Measurements from ENCODE around the gene PRSS56. TPM values are rescaled to one million over a fixed set of nuclear protein-coding genes. Genes with fewer than 3 reads are reported as not detected.

The PRSS56 gene
- total RNA-seq, 3 donors from 2014 or later, result not detected

GRCh38 chr2:232481322-232482140 lies 38.7 kb upstream of the PRSS56 start:
- DNase-seq (ENCODE audit: low spot score in 2 of 2), result peak in 1 of 2 donors; percentile 41
- Histone ChIP-seq H3K36me3 (no peaks in the 10 kb centered on the region), H3K4me1 (no peaks in the 10 kb centered on the region), H3K27me3 (peaks cover 0 to 51% of the 10 kb centered on the region in 2 donors), H3K9me3 (no peaks in the 10 kb centered on the region), H3K4me3 (no peak overlapping the region), H3K27ac (no peak overlapping the region)
- TF ChIP-seq POLR2AphosphoS5 (IDR thresholded peaks at IDR 0.05) (no peak), POLR2A (IDR thresholded peaks at IDR 0.05) (no peak), CTCF (IDR thresholded peaks at IDR 0.05) (no peak)
- intact Hi-C loops (cut with DNase I; ENCODE audit: low total_unique reads), result no loop called here

GRCh38 chr2:232482301-232483238 lies 37.6 kb upstream of the PRSS56 start:
- TF ChIP-seq CTCF (IDR thresholded peaks at IDR 0.05) (no peak), POLR2A (IDR thresholded peaks at IDR 0.05) (no peak), POLR2AphosphoS5 (IDR thresholded peaks at IDR 0.05) (no peak)
- Histone ChIP-seq H3K9me3 (no peaks in the 10 kb centered on the region), H3K36me3 (no peaks in the 10 kb centered on the region), H3K4me3 (no peak overlapping the region), H3K4me1 (no peaks in the 10 kb centered on the region), H3K27ac (no peak overlapping the region), H3K27me3 (peaks cover 0 to 61% of the 10 kb centered on the region in 2 donors)
- DNase-seq (ENCODE audit: low spot score in 2 of 2), result peak in 1 of 2 donors; percentile 51
- intact Hi-C loops (cut with DNase I; ENCODE audit: low total_unique reads), result no loop called here

- peaks cover 0 to 68% of the 10 kb centered on the region in 2 donors for H3K27me3 ChIP-seq
- H3K36me3 ChIP-seq, result no peaks in the 10 kb centered on the region
- TF ChIP-seq POLR2AphosphoS5 (IDR thresholded peaks at IDR 0.05) (no peak), CTCF (IDR thresholded peaks at IDR 0.05) (no peak), POLR2A (IDR thresholded peaks at IDR 0.05) (no peak)
- no peak overlapping the region for H3K4me3 ChIP-seq
- peak in 1 of 2 donors; percentile 47 for DNase-seq (ENCODE audit: low spot score in 2 of 2)
- no peaks in the 10 kb centered on the region for H3K4me1 ChIP-seq
- H3K27ac ChIP-seq, result no peak overlapping the region
- H3K9me3 ChIP-seq, result no peaks in the 10 kb centered on the region
- intact Hi-C loops (cut with DNase I; ENCODE audit: low total_unique reads), result no loop called here
Measured at GRCh38 chr2:232483311-232483922, 36.8 kb upstream of the PRSS56 start.

- Histone ChIP-seq H3K9me3 (no peaks in the 10 kb centered on the region), H3K27me3 (peaks cover 0 to 70% of the 10 kb centered on the region in 2 donors), H3K4me3 (no peak overlapping the region), H3K36me3 (no peaks in the 10 kb centered on the region), H3K27ac (no peak overlapping the region), H3K4me1 (no peaks in the 10 kb centered on the region)
- intact Hi-C loops (cut with DNase I; ENCODE audit: low total_unique reads), result no loop called here
- TF ChIP-seq CTCF (IDR thresholded peaks at IDR 0.05) (no peak), POLR2A (IDR thresholded peaks at IDR 0.05) (no peak), POLR2AphosphoS5 (IDR thresholded peaks at IDR 0.05) (no peak)
- DNase-seq (ENCODE audit: low spot score in 2 of 2), result peak in 1 of 2 donors; percentile 31
Measured at GRCh38 chr2:232483923-232484627, 36.1 kb upstream of the PRSS56 start.

Measured in breast epithelium (tissue), 4 donors.